Measurements from ENCODE around the gene MVB12B. TPM values are rescaled to one million over a fixed set of nuclear protein-coding genes. Genes with fewer than 3 reads are reported as not detected.

The MVB12B gene
- total RNA-seq, 1 experiment from 2014 or later, result 4.5 TPM

DNA sequence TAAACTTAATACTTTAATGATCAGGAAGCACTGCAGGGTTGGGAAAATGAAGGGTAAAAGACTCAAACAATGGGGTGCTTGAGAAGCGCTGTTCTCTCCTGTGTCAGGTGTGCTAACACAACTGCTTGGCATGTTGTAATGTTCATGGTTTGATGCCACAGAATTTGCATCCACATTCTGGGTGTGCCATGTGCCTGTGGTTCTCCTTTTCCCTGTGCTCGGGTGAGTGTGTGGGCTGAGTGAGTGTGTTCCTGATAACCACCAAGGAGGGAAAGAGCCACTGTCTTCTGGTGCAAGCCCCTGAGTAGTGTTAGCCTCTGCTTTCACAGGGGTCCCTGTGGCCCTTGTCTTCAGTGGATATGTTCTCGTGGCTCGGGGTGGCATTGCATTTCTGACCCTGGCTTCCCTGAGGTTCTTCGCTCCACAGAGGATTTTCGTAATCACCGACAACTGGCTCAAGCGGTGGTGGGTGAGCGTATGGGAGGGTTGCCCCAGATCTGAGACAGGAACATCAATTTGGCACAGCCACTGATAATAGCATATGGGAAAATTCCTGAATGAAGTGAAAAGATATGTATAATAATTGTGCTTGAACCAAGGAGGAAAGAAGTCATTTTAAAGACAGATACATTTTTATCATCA lies 102.0 kb downstream of the MVB12B start:
- DNase-seq, result no peak
- H3K36me3 Mint-ChIP-seq (ENCODE audit: insufficient read depth, unreplicated experiment), result no peaks in the 10 kb centered on the region
- intact Hi-C loops (cut with micrococcal nuclease; ENCODE audit: unreplicated experiment), result no loop called here
- H3K27me3 Mint-ChIP-seq (ENCODE audit: unreplicated experiment), result no peaks in the 10 kb centered on the region
- BruUV-seq (replicated peaks), result no TSS peak
- no peak overlapping the region for H3K4me3 Mint-ChIP-seq (ENCODE audit: low read depth, unreplicated experiment)
- H3K4me1 Mint-ChIP-seq (ENCODE audit: low read depth, unreplicated experiment), result no peaks in the 10 kb centered on the region
- no peak overlapping the region for H3K27ac Mint-ChIP-seq (ENCODE audit: unreplicated experiment)
- no peaks in the 10 kb centered on the region for H3K9me3 Mint-ChIP-seq (ENCODE audit: low read depth, unreplicated experiment)
- TF ChIP-seq, protein P1, sequence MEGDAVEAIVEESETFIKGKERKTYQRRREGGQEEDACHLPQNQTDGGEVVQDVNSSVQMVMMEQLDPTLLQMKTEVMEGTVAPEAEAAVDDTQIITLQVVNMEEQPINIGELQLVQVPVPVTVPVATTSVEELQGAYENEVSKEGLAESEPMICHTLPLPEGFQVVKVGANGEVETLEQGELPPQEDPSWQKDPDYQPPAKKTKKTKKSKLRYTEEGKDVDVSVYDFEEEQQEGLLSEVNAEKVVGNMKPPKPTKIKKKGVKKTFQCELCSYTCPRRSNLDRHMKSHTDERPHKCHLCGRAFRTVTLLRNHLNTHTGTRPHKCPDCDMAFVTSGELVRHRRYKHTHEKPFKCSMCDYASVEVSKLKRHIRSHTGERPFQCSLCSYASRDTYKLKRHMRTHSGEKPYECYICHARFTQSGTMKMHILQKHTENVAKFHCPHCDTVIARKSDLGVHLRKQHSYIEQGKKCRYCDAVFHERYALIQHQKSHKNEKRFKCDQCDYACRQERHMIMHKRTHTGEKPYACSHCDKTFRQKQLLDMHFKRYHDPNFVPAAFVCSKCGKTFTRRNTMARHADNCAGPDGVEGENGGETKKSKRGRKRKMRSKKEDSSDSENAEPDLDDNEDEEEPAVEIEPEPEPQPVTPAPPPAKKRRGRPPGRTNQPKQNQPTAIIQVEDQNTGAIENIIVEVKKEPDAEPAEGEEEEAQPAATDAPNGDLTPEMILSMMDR (IDR thresholded peaks at IDR 0.05; ENCODE audit: unreplicated experiment), result no peak
- CTCF ChIA-PET, result no interaction called here

DNA sequence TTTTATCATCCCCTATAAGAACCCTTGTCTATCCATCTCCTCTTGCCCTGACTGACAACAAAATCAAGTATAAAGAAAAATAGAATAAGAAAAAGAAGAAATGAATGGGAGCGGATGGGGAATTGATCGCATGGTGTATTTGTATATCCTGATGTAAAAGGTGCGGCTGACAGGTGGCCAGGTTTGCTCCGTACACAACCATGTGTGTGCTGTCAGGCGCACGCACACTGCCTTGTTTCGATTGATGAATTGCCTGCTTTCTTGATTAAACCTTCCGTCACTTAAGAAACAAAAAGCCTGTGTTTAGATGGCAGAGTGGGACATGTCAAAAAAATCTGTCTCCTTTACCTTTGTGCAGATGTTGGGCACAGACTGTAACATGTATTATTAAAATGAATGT lies 102.6 kb downstream of the MVB12B start:
- Mint-ChIP-seq H3K4me1 (ENCODE audit: low read depth, unreplicated experiment) (no peaks in the 10 kb centered on the region), H3K9me3 (ENCODE audit: low read depth, unreplicated experiment) (no peaks in the 10 kb centered on the region), H3K27ac (ENCODE audit: unreplicated experiment) (no peak overlapping the region), H3K27me3 (ENCODE audit: unreplicated experiment) (no peaks in the 10 kb centered on the region), H3K4me3 (ENCODE audit: low read depth, unreplicated experiment) (no peak overlapping the region), H3K36me3 (ENCODE audit: insufficient read depth, unreplicated experiment) (no peaks in the 10 kb centered on the region)
- BruUV-seq (replicated peaks), result no TSS peak
- intact Hi-C loops (cut with micrococcal nuclease; ENCODE audit: unreplicated experiment), result no loop called here
- no peak for DNase-seq
- TF ChIP-seq, protein P1 (IDR thresholded peaks at IDR 0.05; ENCODE audit: unreplicated experiment), result no peak
- CTCF ChIA-PET, result no interaction called here

DNA sequence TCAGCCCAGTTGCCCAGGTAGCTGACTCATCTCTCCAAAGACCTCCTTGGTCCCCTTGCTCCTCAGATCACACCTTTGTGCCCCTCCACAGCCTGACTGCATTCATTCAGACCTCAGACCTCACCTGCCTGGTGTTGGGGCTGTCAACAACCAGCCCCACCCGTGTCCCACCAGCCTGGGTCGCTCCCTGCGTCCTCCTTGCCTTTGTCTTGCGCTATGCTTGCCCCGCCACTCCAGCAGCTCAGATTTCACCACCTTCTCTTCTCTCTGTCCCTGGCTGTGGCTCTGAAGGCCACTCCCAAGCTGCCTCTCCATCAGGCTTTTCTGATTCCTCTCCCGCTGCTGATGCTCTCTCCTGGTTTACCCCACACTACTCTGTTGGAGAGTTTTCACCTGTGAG lies 103.5 kb downstream of the MVB12B start:
- TF ChIP-seq, protein P1 (IDR thresholded peaks at IDR 0.05; ENCODE audit: unreplicated experiment), result no peak
- Mint-ChIP-seq H3K4me3 (ENCODE audit: low read depth, unreplicated experiment) (no peak overlapping the region), H3K36me3 (ENCODE audit: insufficient read depth, unreplicated experiment) (no peaks in the 10 kb centered on the region), H3K4me1 (ENCODE audit: low read depth, unreplicated experiment) (no peaks in the 10 kb centered on the region), H3K27me3 (ENCODE audit: unreplicated experiment) (no peaks in the 10 kb centered on the region), H3K9me3 (ENCODE audit: low read depth, unreplicated experiment) (no peaks in the 10 kb centered on the region), H3K27ac (ENCODE audit: unreplicated experiment) (no peak overlapping the region)
- intact Hi-C loops (cut with micrococcal nuclease; ENCODE audit: unreplicated experiment), result no loop called here
- DNase-seq, result no peak
- CTCF ChIA-PET, result no interaction called here
- no TSS peak for BruUV-seq (replicated peaks)

DNA sequence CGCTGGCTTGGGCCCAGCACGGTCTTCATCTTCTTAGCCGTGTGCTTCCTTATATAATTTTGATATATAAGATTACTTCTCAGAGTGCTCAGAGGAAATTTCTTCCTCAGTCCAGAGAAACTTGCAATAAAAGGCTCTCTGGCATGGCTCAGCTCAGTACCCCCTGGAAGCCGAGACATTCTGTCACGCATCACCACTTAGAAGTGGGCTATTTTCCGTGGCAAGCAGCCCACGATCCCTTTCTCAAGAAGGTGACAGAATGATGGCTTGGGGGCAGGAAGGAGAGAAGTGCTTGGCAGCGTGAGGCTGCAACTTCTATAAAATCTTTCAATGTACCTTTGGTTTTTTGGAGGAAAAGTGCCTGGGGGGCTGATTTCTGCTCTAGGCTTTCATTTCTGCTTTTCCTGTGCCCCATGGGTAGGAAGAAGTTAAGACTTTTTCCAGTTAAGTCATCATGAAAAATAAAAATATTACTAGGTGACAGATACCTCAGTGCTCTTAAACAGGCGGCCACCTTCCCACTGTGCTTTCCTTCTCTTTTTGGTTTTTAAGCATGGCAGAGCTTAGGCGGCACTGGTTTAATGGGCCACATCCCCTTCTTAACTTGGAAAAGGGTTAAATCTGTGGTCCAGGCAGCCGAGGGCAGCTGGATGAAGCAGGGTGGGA lies 104.6 kb downstream of the MVB12B start:
- CTCF ChIA-PET, result no interaction called here
- H3K4me1 Mint-ChIP-seq (ENCODE audit: low read depth, unreplicated experiment), result no peaks in the 10 kb centered on the region
- H3K27me3 Mint-ChIP-seq (ENCODE audit: unreplicated experiment), result no peaks in the 10 kb centered on the region
- intact Hi-C loops (cut with micrococcal nuclease; ENCODE audit: unreplicated experiment), result no loop called here
- no peak overlapping the region for H3K27ac Mint-ChIP-seq (ENCODE audit: unreplicated experiment)
- BruUV-seq (replicated peaks), result no TSS peak
- H3K36me3 Mint-ChIP-seq (ENCODE audit: insufficient read depth, unreplicated experiment), result no peaks in the 10 kb centered on the region
- H3K4me3 Mint-ChIP-seq (ENCODE audit: low read depth, unreplicated experiment), result no peak overlapping the region
- no peak for DNase-seq
- H3K9me3 Mint-ChIP-seq (ENCODE audit: low read depth, unreplicated experiment), result no peaks in the 10 kb centered on the region
- TF ChIP-seq, protein P1 (IDR thresholded peaks at IDR 0.05; ENCODE audit: unreplicated experiment), result no peak
